ENCODE results near the gene HOXB2. TPM values are rescaled to one million over a fixed set of nuclear protein-coding genes. Genes with fewer than 3 reads are reported as not detected.

Gene HOXB2
- total and polyA plus RNA-seq, 2 experiments from 2014 or later: not detected

DNA sequence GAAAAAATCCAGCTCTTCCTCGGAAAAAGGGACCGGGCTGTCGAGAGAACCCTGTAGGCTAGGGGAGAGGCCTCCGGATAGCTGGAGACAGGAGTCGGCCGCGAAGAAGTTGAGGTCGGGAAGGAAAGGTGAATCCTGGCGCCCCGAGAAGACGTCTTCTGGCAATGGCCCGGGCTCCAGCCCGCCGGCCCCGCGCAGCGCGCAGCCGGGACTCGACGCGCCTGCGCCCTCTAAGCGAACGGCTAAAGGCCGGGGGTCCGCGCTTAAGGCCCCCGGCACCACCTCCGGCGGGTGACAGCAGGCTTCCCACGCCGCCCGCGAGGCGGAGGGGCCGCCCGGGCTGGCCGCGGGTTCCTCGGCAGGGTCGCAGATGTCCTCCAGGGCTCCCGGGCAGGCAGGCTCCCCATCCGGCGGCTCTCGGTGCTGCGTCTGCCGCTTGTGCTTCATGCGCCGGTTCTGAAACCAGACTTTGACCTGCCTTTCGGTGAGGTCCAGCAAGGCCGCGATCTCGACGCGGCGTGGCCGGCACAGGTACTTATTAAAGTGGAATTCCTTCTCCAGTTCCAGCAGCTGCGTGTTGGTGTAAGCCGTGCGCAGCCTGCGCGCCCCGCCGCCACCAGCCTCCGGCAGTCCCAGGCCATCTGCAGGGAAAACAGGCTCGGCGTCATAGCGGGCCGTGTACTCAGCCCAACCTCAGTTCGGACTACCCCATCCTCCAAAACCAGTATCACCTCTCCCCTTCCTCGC, 1.6 kb downstream of the HOXB2 start (continued):
- no peak for TF ChIP-seq ZNF462 (CRISPR knock-in tag; IDR thresholded peaks at IDR 0.05)
- peak; percentile 47 for TF ChIP-seq EZH2 (IDR thresholded peaks at IDR 0.05; ENCODE audit: low read depth, unreplicated experiment)
- peak; percentile 31 for TF ChIP-seq EZH2phosphoT487 (IDR thresholded peaks at IDR 0.05; ENCODE audit: unreplicated experiment)

GRCh38 chr17:48542698-48543106, 2.2 kb downstream of the HOXB2 start:
- no peak for DNase-seq (ENCODE audit: low spot score)
- Histone ChIP-seq H4K20me1 (replicated peaks; ENCODE audit: insufficient read depth) (peaks cover 15% of the 10 kb centered on the region), H3K4me1 (ENCODE audit: insufficient read depth) (peaks cover 70% of the 10 kb centered on the region), H3K4me3 (peak overlapping the region; percentile 47), H3F3A (replicated peaks; ENCODE audit: low read depth) (peaks cover 28% of the 10 kb centered on the region), H3K4me2 (peak overlapping the region; percentile 94), H2AFZ (peak overlapping the region; percentile 78; the same call in 1 of the 2 replicates), H3K9me2 (ENCODE audit: insufficient read depth) (no peaks in the 10 kb centered on the region), H3K36me3 (ENCODE audit: insufficient read depth) (no peaks in the 10 kb centered on the region; the same call in 1 of the 2 replicates), H3K79me2 (replicated peaks; ENCODE audit: insufficient read depth) (no peaks in the 10 kb centered on the region), H3K27ac (ENCODE audit: low read depth) (no peak overlapping the region), H3K27me3 (ENCODE audit: insufficient read depth) (peaks cover 100% of the 10 kb centered on the region)
- Mint-ChIP-seq H3K36me3 (ENCODE audit: low read depth) (peaks cover 4% of the 10 kb centered on the region; the same call in 1 of the 3 replicates), H3K4me3 (peak overlapping the region; percentile 57), H3K9me3 (peaks cover 3% of the 10 kb centered on the region; the same call in 2 of the 3 replicates), H3K27ac (no peak overlapping the region), H3K4me1 (peaks cover 58% of the 10 kb centered on the region), H3K27me3 (ENCODE audit: insufficient read depth, low read depth, poor library complexity) (peaks cover 92% of the 10 kb centered on the region)
- ATAC-seq: no peak
- TF ChIP-seq NANOG (IDR thresholded peaks at IDR 0.05; ENCODE audit: borderline replicate concordance): no peak
- TF ChIP-seq, protein P1, sequence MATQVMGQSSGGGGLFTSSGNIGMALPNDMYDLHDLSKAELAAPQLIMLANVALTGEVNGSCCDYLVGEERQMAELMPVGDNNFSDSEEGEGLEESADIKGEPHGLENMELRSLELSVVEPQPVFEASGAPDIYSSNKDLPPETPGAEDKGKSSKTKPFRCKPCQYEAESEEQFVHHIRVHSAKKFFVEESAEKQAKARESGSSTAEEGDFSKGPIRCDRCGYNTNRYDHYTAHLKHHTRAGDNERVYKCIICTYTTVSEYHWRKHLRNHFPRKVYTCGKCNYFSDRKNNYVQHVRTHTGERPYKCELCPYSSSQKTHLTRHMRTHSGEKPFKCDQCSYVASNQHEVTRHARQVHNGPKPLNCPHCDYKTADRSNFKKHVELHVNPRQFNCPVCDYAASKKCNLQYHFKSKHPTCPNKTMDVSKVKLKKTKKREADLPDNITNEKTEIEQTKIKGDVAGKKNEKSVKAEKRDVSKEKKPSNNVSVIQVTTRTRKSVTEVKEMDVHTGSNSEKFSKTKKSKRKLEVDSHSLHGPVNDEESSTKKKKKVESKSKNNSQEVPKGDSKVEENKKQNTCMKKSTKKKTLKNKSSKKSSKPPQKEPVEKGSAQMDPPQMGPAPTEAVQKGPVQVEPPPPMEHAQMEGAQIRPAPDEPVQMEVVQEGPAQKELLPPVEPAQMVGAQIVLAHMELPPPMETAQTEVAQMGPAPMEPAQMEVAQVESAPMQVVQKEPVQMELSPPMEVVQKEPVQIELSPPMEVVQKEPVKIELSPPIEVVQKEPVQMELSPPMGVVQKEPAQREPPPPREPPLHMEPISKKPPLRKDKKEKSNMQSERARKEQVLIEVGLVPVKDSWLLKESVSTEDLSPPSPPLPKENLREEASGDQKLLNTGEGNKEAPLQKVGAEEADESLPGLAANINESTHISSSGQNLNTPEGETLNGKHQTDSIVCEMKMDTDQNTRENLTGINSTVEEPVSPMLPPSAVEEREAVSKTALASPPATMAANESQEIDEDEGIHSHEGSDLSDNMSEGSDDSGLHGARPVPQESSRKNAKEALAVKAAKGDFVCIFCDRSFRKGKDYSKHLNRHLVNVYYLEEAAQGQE (IDR thresholded peaks at IDR 0.05; ENCODE audit: unreplicated experiment): no peak
- TF ChIP-seq CTCF (conservative IDR thresholded peaks at IDR 0.05; ENCODE audit: low read depth in 2 of 2): no peak
- TF ChIP-seq ETS1 (IDR thresholded peaks at IDR 0.05): no peak
- peak; percentile 99 for TF ChIP-seq EZH2 (IDR thresholded peaks at IDR 0.05; ENCODE audit: low read depth, unreplicated experiment)
- TF ChIP-seq CREB1 (CRISPR knock-in tag; IDR thresholded peaks at IDR 0.05; ENCODE audit: low read depth): no peak
- TF ChIP-seq ZNF331 (CRISPR knock-in tag; IDR thresholded peaks at IDR 0.05; ENCODE audit: low read depth): no peak
- no peak for TF ChIP-seq JUNB (IDR thresholded peaks at IDR 0.05; ENCODE audit: unreplicated experiment)

Data from GM23338 (cell line).